GM18861 (cell line): ENCODE data around the gene LRRFIP2.
A peak's percentile ranks its signal among the peaks of the same experiment; 100 is the strongest.
"Not testable (repeated sequence)": the region's sequence is repeated elsewhere in the genome, so short reads cannot be mapped to it uniquely, and the experiment has no call there.

Experiments
- ATAC-seq: cut with Tn5 transposase; IDR thresholded peaks from one replicate; pipeline ENCODE4 v1.9.1; 2021; ENCODE audit not compliant: unreplicated experiment

Gene LRRFIP2

DNA sequence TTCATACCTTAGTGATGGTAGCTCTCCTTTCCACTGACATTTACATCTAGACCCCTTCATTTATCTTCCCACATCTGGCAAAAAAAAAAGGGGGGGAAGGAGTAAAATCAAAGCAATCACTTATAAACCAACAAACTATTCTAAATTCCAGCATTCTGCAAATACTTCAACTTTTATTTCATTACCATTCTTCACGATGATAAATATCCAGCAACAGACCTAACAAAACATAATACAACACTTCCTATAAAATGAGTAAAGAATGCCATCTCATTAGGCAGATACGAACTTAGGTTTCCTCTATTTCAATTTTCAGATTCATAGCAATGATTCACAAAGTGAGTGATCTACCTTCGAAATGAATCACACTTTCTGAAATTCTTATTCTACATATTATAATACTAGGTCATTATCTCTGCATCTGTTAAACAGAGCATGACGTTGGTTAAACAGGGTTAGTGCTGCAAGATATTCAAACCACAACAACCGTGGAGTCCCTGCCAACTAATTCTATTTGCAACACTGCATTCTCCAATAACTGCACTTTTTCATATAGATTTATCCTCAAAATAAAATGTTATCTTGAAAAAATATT, at the start of gene LRRFIP2:
TSS of gene LRRFIP2 (minus strand) at position 51 of the 595 bp plus-strand sequence. CDS start 25,599 bp downstream, outside the sequence.
- ATAC-seq = peak; percentile 50

GRCh38 chr3:37223576-37223975, 49.2 kb upstream of the LRRFIP2 start:
- no peak for ATAC-seq

- no peak for ATAC-seq
Measured at GRCh38 chr3:37223141-37223558, 48.8 kb upstream of the LRRFIP2 start.

DNA sequence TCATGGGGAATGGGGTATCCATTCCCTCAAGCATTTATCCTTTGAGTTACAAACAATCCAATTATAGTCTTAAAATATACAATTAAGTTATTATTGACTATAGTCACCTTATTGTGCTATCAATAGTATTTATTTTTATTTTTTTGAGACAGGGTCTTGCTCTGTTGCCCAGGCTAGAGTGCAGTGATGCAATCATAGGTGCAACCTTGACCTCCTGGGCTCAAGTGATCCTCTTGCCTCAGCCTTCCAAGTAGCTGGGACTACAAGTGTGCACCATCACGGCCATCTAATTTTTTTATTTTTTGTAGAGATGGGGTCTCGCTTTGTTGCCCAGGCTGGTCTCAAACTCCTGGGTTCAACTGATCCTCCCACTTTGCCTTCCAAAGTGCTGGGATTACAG, 48.2 kb upstream of the LRRFIP2 start:
- ATAC-seq = not testable (repeated sequence)

DNA sequence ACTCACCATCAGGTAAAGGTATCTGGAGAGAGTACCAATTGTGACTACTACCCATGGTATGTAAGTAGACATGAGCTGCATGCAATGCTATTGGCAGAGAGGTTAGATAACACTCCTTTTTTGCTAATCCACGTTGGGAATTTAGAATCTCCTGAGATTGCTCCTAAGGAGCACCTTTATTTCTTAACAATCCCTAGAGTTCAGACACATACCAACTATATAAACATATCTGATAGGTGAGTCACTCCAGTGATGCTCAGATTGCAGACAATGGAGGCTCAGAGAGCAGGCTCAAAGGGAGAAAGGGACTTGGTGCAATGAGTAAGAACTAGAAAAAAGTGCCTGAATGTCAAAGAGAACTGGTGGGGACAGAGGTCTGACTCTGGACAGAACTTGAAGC, 47.0 kb upstream of the LRRFIP2 start:
- ATAC-seq = no peak

DNA sequence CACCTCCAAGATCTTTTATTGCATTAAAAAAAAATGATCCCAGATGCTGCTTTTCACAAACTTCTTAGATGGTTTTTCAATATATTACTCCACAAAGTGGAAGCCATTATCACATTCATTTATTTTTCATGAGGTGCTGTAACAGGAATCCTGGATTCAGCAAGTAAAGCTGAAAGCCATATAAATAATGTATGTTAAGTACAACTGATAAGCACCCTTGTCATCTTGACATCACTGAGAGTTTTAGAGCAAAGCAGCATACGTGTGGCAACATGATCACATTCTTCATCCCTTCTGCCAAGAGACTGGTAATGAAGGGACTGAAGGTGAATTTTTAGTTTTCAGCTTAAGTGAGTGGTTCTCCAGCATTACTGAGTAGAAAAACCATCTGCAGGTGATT, 44.9 kb upstream of the LRRFIP2 start:
- no peak for ATAC-seq

DNA sequence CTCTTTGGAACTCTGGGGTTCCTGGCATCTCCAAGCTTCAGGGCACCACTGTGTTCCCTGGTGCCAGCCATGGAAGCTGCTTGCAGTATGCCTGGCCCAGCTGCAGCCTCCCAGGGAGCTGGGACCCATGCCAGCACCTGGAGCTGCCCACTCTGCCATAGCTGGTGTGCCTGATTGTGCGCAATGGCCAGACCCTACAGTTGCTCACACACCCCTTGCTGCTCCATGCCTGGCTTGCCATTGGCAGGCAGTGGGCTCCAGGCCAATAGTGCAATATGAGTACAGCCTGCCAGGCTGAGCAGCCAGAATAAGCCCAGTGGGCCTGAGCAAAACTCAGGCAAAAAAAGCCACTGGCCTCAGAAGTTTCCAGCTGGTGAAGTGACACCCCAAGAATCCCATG, 43.8 kb upstream of the LRRFIP2 start:
- no peak for ATAC-seq

DNA sequence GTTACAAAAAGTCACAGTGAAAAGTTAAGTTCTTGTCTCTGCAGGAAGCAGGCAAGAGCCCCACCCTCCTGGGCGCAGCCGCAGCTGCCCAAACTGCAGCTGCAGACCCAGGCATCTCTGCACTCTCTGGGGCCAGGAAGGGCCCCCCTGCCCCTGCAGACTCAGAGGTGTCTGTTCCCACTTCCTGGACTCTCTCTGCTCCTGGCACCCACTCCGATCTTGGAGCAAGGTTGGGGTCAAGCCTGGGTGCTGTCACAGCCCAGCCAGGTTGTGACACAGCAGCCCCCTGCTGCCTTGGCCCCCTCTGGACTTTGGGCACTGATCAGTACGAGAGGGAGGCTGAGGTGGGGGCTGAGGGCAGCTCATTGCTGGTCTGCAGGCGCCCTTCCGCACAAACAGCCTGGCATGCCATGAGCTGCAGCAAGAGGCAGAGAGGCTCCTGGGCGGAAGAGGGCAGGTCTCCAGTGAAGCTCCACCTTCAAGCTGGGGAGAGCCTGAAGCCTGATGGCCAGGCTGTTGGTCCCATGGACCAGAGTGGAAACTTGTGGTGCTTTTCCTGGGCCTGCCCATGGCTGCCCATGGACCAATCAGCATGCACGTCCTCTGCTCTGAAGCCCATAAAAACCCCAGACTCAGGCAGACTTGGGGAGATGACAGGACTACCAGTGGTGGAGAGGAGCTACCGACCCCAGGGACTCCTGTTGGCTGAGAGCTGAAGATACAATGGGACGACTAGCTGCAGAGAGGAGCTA, 42.9 kb upstream of the LRRFIP2 start:
- ATAC-seq = no peak

DNA sequence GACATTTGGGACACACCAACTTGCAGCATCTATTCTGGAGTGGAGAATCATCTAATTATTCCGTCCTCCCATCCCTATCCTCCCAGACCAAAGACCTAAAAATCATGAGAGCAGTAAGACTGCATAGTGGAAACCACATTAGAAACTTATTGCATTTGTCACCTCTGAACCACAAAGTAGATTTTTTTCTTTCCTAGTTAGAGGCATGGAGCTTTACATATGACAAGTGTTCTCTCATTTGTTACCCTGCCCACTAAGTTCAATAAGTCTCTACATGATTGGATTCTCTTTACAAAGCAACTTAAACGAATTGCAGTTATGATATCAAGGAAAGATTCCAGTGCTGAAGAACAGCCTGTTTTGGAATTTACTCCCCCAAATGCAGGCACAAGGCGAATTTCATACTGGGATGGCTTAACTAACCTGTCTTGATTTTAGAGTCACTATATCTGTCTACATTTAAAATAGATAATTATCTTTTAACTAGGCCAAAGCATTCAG, 42.3 kb upstream of the LRRFIP2 start:
- ATAC-seq = no peak

GRCh38 chr3:37214076-37214475, 39.7 kb upstream of the LRRFIP2 start:
- no peak for ATAC-seq

GRCh38 chr3:37210230-37210629, 35.8 kb upstream of the LRRFIP2 start:
- no peak for ATAC-seq

GRCh38 chr3:37208576-37208975, 34.2 kb upstream of the LRRFIP2 start:
- not testable (repeated sequence) for ATAC-seq

- not testable (repeated sequence) for ATAC-seq
Measured at GRCh38 chr3:37208008-37208407, 33.6 kb upstream of the LRRFIP2 start.

- not testable (repeated sequence) for ATAC-seq
Measured at GRCh38 chr3:37206041-37206440, 31.7 kb upstream of the LRRFIP2 start.

DNA sequence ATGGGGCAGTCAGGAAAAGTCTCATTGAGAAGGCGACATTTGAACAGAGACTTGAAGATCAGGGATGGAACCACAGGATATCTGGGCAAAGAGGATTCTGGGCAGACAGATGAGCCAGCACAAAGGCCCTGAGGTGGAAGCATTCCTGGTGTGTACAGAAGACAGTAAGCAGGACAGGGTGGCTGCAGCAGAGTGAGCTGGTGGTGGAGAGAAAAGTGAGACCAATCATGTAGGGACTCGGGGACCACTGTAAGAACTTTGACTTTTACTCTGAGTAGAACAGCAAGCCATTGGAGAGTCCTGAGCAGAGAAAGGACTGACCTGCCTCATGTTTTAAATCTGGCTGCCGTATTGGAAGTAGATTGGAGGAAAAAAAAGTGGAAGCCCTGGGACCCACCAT, 29.9 kb upstream of the LRRFIP2 start:
- no peak for ATAC-seq

GRCh38 chr3:37202035-37202434, 27.7 kb upstream of the LRRFIP2 start:
- ATAC-seq = no peak

DNA sequence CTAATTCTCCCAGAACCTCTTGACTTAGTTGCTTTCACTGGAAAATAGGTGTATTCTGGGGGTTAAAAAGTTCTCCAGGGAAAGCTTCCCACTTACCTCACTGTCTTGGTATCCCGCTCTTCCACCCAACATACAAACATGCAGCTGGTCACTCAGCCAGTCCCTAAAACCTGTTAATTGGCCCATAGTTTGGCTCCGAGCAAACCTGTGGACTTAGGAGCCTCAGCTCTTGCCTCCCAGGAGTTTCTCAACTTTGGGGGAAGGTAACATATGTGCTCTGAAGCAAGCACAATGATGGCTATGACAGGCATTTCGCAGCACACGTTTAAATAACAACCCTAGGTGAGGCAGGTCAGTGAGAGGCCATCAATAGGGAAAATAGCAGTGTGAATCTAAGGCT, 25.8 kb upstream of the LRRFIP2 start:
- no peak for ATAC-seq

- no peak for ATAC-seq
Measured at GRCh38 chr3:37198996-37199395, 24.6 kb upstream of the LRRFIP2 start.

DNA sequence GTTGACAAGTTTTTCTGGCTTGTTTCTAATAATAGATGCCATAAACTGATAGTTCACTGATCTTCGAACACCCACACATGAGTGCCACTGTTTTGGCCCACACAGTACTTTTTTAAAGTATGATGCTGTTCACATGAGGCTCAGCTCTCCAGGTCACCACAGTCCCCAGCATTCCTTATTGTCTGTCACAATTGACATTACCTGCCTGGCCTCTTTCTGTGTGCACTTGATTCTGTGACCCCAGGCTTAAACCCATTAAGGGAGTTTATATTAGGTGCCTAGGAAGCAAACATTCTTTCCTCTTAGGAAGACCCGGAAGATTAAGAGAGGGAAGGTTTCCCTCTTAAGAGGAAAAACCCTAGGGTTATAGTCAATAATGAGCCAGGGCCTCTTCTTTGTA, 24.2 kb upstream of the LRRFIP2 start:
- ATAC-seq = no peak

DNA sequence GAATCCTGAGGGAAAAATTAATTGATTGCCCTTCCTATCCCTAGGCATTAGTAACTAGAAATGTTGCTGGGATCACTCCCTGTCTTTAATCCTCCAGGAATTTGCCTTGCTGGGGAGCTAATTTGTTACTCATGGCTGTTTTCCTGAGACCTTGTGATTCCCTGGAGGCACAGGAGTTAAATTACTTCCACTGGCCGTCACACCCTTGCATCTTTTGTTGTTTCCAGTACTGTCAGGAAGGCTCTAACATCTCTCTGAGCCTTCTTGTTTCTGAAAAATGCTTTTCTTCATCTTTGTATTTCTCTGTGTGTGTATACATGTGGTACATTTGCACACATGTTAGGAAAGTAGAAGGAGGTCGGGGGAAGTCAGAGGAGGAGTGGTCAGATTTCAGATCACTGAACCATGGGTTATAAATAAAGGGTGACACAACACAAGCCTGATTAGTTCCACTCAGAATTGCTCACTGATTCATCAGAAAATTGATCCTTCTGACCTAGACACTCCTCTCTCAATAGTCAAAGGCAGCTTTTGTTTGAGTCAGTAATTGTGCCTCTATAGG, 23.5 kb upstream of the LRRFIP2 start:
- no peak for ATAC-seq

GRCh38 chr3:37194533-37194932, 20.2 kb upstream of the LRRFIP2 start:
- ATAC-seq = no peak

GRCh38 chr3:37190667-37191066, 16.3 kb upstream of the LRRFIP2 start:
- no peak for ATAC-seq
